Astrocyte (in vitro differentiated cells and primary cell): ENCODE data around the gene IL1RAPL2. TPM values are rescaled to one million over a fixed set of nuclear protein-coding genes. Genes with fewer than 3 reads are reported as not detected.

Experiments
- DNase-seq: peaks from one replicate; pipeline ENCODE4 v3.0.0-alpha.2; 2010; ENCODE audit warnings: low read depth
- FAIRE-seq: peaks from 2 replicates; lab custom pipeline; 2011; peaks lifted over from hg19 to GRCh38; lab: Jason Lieb, UNC
- H2AFZ ChIP-seq: 2 replicates; pipeline ENCODE4 v1.6.0; 2012; ENCODE audit warnings: low read depth, low read length, inconsistent platforms
- H3K27ac ChIP-seq: 2 replicates; pipeline ENCODE4 v1.5.1; 2011; ENCODE audit warnings: low read depth, low read length, inconsistent platforms
- H3K27me3 ChIP-seq: 2 replicates; pipeline ENCODE4 v1.6.0; 2011; ENCODE audit warnings: low read length, inconsistent platforms; ENCODE audit not compliant: insufficient read depth
- H3K36me3 ChIP-seq: 2 replicates; pipeline ENCODE4 v1.5.1; 2011; ENCODE audit warnings: low read length, inconsistent platforms; ENCODE audit not compliant: insufficient read depth
- H3K4me1 ChIP-seq: 2 replicates; pipeline ENCODE4 v1.5.1; 2011; ENCODE audit warnings: low read length, inconsistent platforms; ENCODE audit not compliant: insufficient read depth
- H3K4me2 ChIP-seq: 2 replicates; pipeline ENCODE4 v1.6.0; 2012; ENCODE audit warnings: low read length, inconsistent platforms
- H3K4me3 ChIP-seq: 2 replicates; pipeline ENCODE4 v1.5.1; 2011; ENCODE audit warnings: low read depth, mild to moderate bottlenecking, low read length, inconsistent platforms; ENCODE audit not compliant: insufficient read depth
- H3K79me2 ChIP-seq: 2 replicates; pipeline ENCODE4 v1.6.0; 2012; ENCODE audit warnings: mild to moderate bottlenecking, low read length, inconsistent platforms; ENCODE audit not compliant: insufficient read depth
- H3K9ac ChIP-seq: 2 replicates; pipeline ENCODE4 v1.6.0; 2012; ENCODE audit warnings: mild to moderate bottlenecking, low read length, inconsistent platforms
- H3K9me3 ChIP-seq: 2 replicates; pipeline ENCODE4 v1.5.1; 2012; ENCODE audit warnings: low read depth, mild to moderate bottlenecking, low read length, inconsistent platforms; ENCODE audit not compliant: insufficient read depth
- H4K20me1 ChIP-seq: 2 replicates; pipeline ENCODE4 v1.6.0; 2012; ENCODE audit warnings: low read length, inconsistent platforms; ENCODE audit not compliant: insufficient read depth
- H3K27ac Mint-ChIP-seq: one replicate; pipeline ENCODE4 v1.8.0; 2021; ENCODE audit warnings: mild to moderate bottlenecking, mixed read lengths; ENCODE audit not compliant: unreplicated experiment
- H3K27me3 Mint-ChIP-seq: one replicate; pipeline ENCODE4 v1.8.0; 2021; ENCODE audit warnings: low read depth, mixed read lengths; ENCODE audit not compliant: unreplicated experiment
- H3K36me3 Mint-ChIP-seq: one replicate; pipeline ENCODE4 v1.8.0; 2021; ENCODE audit warnings: low read depth, mixed read lengths; ENCODE audit not compliant: unreplicated experiment
- H3K4me1 Mint-ChIP-seq: one replicate; pipeline ENCODE4 v1.8.0; 2021; ENCODE audit warnings: low read depth, mixed read lengths; ENCODE audit not compliant: unreplicated experiment
- H3K4me3 Mint-ChIP-seq: one replicate; pipeline ENCODE4 v1.8.0; 2021; ENCODE audit warnings: mild to moderate bottlenecking, moderate library complexity, mixed read lengths; ENCODE audit not compliant: unreplicated experiment
- H3K9me3 Mint-ChIP-seq: one replicate; pipeline ENCODE4 v1.8.0; 2021; ENCODE audit warnings: mild to moderate bottlenecking, mixed read lengths; ENCODE audit not compliant: unreplicated experiment
- EZH2 ChIP-seq: IDR thresholded peaks from 2 replicates; pipeline ENCODE4 v1.6.1; 2012; ENCODE audit warnings: mild to moderate bottlenecking, low read length, inconsistent platforms; ENCODE audit not compliant: insufficient read depth
- total RNA-seq: library from RNA; stranded (reverse); gene quantifications from 2 replicates; pipeline ENCODE4 v1.2.1, GENCODE V29; 2021
- TF ChIP-seq, protein P1 (sequence below): IDR thresholded peaks from 2 replicates; pipeline ENCODE4 v1.5.1; 2011; ENCODE audit warnings: low read depth, mild to moderate bottlenecking, inconsistent platforms, low read length, moderate library complexity; ENCODE audit not compliant: insufficient read depth

IL1RAPL2 gene
- total RNA-seq, 1 donor from 2014 or later = 0.16 TPM

DNA sequence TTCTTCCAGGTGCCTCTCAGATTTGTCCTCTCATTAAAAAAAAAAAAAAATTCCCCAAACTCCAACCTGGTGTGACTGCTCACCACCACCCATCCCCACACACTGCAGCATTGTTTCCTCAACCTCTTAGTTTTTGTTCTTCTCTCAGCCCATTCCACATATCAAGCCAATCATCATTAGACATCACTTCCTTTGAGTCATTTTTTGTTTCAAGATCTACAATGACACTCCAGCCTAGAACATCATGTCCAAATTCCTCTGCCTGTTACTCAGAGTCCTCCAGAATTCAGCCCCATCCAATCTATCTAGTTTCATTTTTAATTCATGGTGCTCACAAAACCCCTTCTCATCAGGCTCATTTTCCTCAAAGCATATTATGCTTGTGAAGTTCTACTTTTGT lies 917.0 kb downstream of the IL1RAPL2 start:
- Histone ChIP-seq H3K9ac (no peak overlapping the region), H3K79me2 (no peaks in the 10 kb centered on the region), H3K4me1 (no peaks in the 10 kb centered on the region), H3K27me3 (no peaks in the 10 kb centered on the region), H3K4me3 (no peak overlapping the region), H3K9me3 (no peaks in the 10 kb centered on the region), H3K27ac (no peak overlapping the region), H3K36me3 (no peaks in the 10 kb centered on the region), H2AFZ (no peak overlapping the region), H4K20me1 (no peaks in the 10 kb centered on the region), H3K4me2 (peak overlapping the region; percentile 39)
- FAIRE-seq (peak; percentile 58), DNase-seq (peak; percentile 26)
- Mint-ChIP-seq H3K4me1 (peaks cover 3% of the 10 kb centered on the region), H3K4me3 (no peak overlapping the region), H3K9me3 (no peaks in the 10 kb centered on the region), H3K36me3 (no peaks in the 10 kb centered on the region), H3K27me3 (no peaks in the 10 kb centered on the region), H3K27ac (no peak overlapping the region)
- TF ChIP-seq EZH2 = no peak
- TF ChIP-seq, protein P1, sequence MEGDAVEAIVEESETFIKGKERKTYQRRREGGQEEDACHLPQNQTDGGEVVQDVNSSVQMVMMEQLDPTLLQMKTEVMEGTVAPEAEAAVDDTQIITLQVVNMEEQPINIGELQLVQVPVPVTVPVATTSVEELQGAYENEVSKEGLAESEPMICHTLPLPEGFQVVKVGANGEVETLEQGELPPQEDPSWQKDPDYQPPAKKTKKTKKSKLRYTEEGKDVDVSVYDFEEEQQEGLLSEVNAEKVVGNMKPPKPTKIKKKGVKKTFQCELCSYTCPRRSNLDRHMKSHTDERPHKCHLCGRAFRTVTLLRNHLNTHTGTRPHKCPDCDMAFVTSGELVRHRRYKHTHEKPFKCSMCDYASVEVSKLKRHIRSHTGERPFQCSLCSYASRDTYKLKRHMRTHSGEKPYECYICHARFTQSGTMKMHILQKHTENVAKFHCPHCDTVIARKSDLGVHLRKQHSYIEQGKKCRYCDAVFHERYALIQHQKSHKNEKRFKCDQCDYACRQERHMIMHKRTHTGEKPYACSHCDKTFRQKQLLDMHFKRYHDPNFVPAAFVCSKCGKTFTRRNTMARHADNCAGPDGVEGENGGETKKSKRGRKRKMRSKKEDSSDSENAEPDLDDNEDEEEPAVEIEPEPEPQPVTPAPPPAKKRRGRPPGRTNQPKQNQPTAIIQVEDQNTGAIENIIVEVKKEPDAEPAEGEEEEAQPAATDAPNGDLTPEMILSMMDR = no peak

DNA sequence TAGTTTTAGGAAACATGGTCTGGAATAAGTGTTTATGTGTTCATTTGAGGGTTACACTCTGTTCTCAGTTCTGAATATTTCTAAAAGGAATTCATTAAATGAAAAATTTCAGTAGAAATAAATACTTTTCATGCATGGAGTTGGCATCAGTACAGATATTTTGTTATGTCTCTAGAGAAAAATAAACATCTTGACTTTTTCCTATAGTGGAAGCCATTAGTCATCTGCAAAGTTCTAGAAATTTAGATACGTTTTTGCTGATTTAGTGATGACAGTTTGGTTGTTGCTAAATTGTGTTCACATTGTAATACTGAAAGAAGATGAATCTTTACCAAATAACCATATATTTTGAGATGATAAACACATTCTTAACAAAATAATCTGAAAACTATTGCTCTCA lies 922.7 kb downstream of the IL1RAPL2 start:
- Histone ChIP-seq H3K27ac (no peak overlapping the region), H3K27me3 (no peaks in the 10 kb centered on the region), H3K4me2 (no peak overlapping the region), H4K20me1 (no peaks in the 10 kb centered on the region), H3K9me3 (no peaks in the 10 kb centered on the region), H3K79me2 (no peaks in the 10 kb centered on the region), H3K9ac (no peak overlapping the region), H3K4me3 (no peak overlapping the region), H3K36me3 (no peaks in the 10 kb centered on the region), H3K4me1 (no peaks in the 10 kb centered on the region), H2AFZ (no peak overlapping the region)
- H3K4me1 Mint-ChIP-seq = no peaks in the 10 kb centered on the region
- no peaks in the 10 kb centered on the region for H3K27me3 Mint-ChIP-seq
- TF ChIP-seq, protein P1 = no peak
- no peak for TF ChIP-seq EZH2
- H3K4me3 Mint-ChIP-seq = no peak overlapping the region
- H3K36me3 Mint-ChIP-seq = no peaks in the 10 kb centered on the region
- H3K27ac Mint-ChIP-seq = no peak overlapping the region
- no peaks in the 10 kb centered on the region for H3K9me3 Mint-ChIP-seq
- DNase-seq = no peak
- peak; percentile 63 for FAIRE-seq

DNA sequence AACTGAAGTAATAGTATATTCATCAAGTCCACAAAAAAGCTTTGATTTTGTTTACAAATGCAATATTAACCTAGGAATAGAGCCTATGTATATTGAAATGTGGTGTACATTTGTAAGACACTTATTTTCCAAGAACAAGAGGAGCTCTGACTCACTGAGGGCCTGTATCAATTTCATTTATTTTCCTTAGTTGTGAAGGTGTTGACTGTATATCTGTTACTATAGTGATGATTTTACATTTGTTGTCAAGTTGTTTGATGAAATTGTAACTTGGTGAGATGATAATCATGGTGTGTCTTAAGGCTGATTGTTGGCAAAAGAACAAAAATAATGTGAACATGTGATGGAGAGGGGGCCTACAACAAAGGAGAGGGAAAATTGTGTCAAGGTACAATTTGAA lies 929.4 kb downstream of the IL1RAPL2 start:
- no peak overlapping the region for H3K9ac ChIP-seq
- H3K4me1 ChIP-seq = no peaks in the 10 kb centered on the region
- no peak overlapping the region for H3K27ac ChIP-seq
- no peak overlapping the region for H2AFZ ChIP-seq
- H3K4me3 ChIP-seq = no peak overlapping the region
- no peaks in the 10 kb centered on the region for H3K27me3 ChIP-seq
- Mint-ChIP-seq H3K4me3 (no peak overlapping the region), H3K9me3 (no peaks in the 10 kb centered on the region), H3K27ac (no peak overlapping the region), H3K27me3 (no peaks in the 10 kb centered on the region), H3K4me1 (no peaks in the 10 kb centered on the region), H3K36me3 (no peaks in the 10 kb centered on the region)
- no peaks in the 10 kb centered on the region for H3K36me3 ChIP-seq
- peak; percentile 78 for FAIRE-seq
- H3K9me3 ChIP-seq = no peaks in the 10 kb centered on the region
- TF ChIP-seq EZH2 = no peak
- TF ChIP-seq, protein P1 = no peak
- H3K79me2 ChIP-seq = no peaks in the 10 kb centered on the region
- no peak for DNase-seq
- no peak overlapping the region for H3K4me2 ChIP-seq
- H4K20me1 ChIP-seq = no peaks in the 10 kb centered on the region
